GM12864 (cell line): ENCODE measurements around the gene PIK3C2G.
A peak's percentile ranks its signal among the peaks of the same experiment; 100 is the strongest.

Experiments
- DNase-seq: peaks from one replicate; pipeline ENCODE4 v3.0.0-alpha.2; 2011; ENCODE audit warnings: low read depth
- H3K4me3 ChIP-seq: 2 replicates; pipeline ENCODE4 v1.5.1; 2011; ENCODE audit warnings: mild to moderate bottlenecking, low read depth, low read length, control low read depth
- CTCF ChIP-seq: IDR thresholded peaks from 2 replicates; pipeline ENCODE4 v1.5.1; 2011; ENCODE audit warnings: low read depth, mild to moderate bottlenecking, moderate library complexity, low read length, control low read depth, inconsistent platforms; ENCODE audit errors: missing control alignments

Gene PIK3C2G

GRCh38 chr12:18304609-18305008 is 43.3 kb downstream of the PIK3C2G start:
- H3K4me3 ChIP-seq = no peak overlapping the region
- no peak for DNase-seq
- TF ChIP-seq CTCF = no peak

GRCh38 chr12:18306311-18306710 is 45.0 kb downstream of the PIK3C2G start:
- no peak for DNase-seq
- TF ChIP-seq CTCF = no peak
- no peak overlapping the region for H3K4me3 ChIP-seq

GRCh38 chr12:18313306-18313705 is 52.0 kb downstream of the PIK3C2G start:
- TF ChIP-seq CTCF = no peak
- DNase-seq = no peak

GRCh38 chr12:18320036-18320617 is 58.8 kb downstream of the PIK3C2G start:
- H3K4me3 ChIP-seq = no peak overlapping the region
- peak; percentile 30 for TF ChIP-seq CTCF
- DNase-seq = no peak

More at GRCh38 chr12:18313306-18313705, 52.0 kb downstream of the PIK3C2G start:
- no peak overlapping the region for H3K4me3 ChIP-seq

GRCh38 chr12:18320976-18321375 is 59.7 kb downstream of the PIK3C2G start:
- H3K4me3 ChIP-seq = no peak overlapping the region
- no peak for TF ChIP-seq CTCF
- DNase-seq = no peak

- no peak for DNase-seq
- TF ChIP-seq CTCF = no peak
- no peak overlapping the region for H3K4me3 ChIP-seq
Measured at GRCh38 chr12:18323159-18323558, 61.8 kb downstream of the PIK3C2G start.

- TF ChIP-seq CTCF = no peak
- no peak overlapping the region for H3K4me3 ChIP-seq
- no peak for DNase-seq
Measured at GRCh38 chr12:18327036-18327435, 65.7 kb downstream of the PIK3C2G start.
